HL-60 (cell line): ENCODE measurements around the gene MTMR3.

Experiments
- CTCF ChIP-seq: IDR thresholded peaks from one replicate; pipeline ENCODE4 v1.5.1; 2011; ENCODE audit warnings: low read length, control low read depth, inconsistent platforms; ENCODE audit not compliant: insufficient read depth
- POLR2AphosphoS5 ChIP-seq: IDR thresholded peaks from 2 replicates; pipeline ENCODE4 v1.6.1; 2012; ENCODE audit warnings: low read depth

- TF ChIP-seq POLR2AphosphoS5, result no peak
- no peak for TF ChIP-seq CTCF
Measured at GRCh38 chr22:29954203-29954855, 71.4 kb downstream of the MTMR3 start.
